PC-3 (cell line): ENCODE measurements around the gene CELA3B.
"Not testable (repeated sequence)": the region's sequence is repeated elsewhere in the genome, so short reads cannot be mapped to it uniquely, and the experiment has no call there.

ENCODE experiments used
- CTCF ChIP-seq: fragments of 300-600 bp; sonication (generic); conservative IDR thresholded peaks from 2 replicates; pipeline ENCODE4 v1.5.1; 2017; ENCODE audit warnings: antibody characterized with exemption, low read depth, mild to moderate bottlenecking, low read length
- EZH2 ChIP-seq: fragments of 300-600 bp; sonication (generic); IDR thresholded peaks from one replicate; pipeline ENCODE4 v1.6.1; 2017; ENCODE audit warnings: antibody characterized with exemption, mild to moderate bottlenecking, low read length; ENCODE audit not compliant: unreplicated experiment
- EZH2phosphoT487 ChIP-seq: fragments of 300-600 bp; sonication (generic); IDR thresholded peaks from 2 replicates; pipeline ENCODE4 v1.6.1; 2018; ENCODE audit warnings: mild to moderate bottlenecking, antibody characterized with exemption, low read length, borderline replicate concordance

- not testable (repeated sequence) for TF ChIP-seq CTCF, EZH2, EZH2phosphoT487
Observed at GRCh38 chr1:21976703-21977239, at the start of gene CELA3B.
